Ramos (cell line): ENCODE data around the gene TUBB3.
"Not testable (repeated sequence)": the region's sequence is repeated elsewhere in the genome, so short reads cannot be mapped to it uniquely, and the experiment has no call there.

Experiments
- in situ Hi-C: fragments of 300-500 bp; cut with MboI; formaldehyde crosslinking; loops from one replicate; pipeline ENCODE4 v1.14.3; 2022; ENCODE audit warnings: low sequenced_read_pairs; ENCODE audit not compliant: unreplicated experiment

The TUBB3 gene

GRCh38 chr16:89935620-89936019, 12.5 kb downstream of the TUBB3 start:
- in situ Hi-C loops = not testable (repeated sequence)

DNA sequence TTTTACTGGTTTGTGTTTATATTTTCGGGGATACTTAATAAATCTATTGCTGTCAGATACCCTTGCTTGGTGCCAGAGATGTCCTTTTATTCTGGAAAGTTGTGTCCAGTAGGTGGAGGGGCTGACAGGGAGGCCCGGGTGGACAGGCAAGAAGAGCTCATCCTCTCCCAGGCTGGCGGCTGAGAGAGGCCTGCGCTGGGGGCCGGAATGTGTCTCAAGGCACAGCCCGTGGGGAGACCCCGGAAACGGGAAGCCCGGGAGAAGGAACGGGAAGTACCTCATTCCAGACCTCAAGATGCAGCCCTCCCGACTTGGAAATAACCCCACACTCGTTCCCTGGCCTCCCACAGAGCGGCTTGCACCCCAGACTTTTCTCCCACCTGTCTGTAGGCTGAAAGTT, 12.9 kb downstream of the TUBB3 start:
- in situ Hi-C loops = no loop called here

GRCh38 chr16:89936508-89936907, 13.4 kb downstream of the TUBB3 start:
- in situ Hi-C loops = no loop called here

- in situ Hi-C loops = no loop called here
Measured at GRCh38 chr16:89936981-89937380, 13.8 kb downstream of the TUBB3 start.

DNA sequence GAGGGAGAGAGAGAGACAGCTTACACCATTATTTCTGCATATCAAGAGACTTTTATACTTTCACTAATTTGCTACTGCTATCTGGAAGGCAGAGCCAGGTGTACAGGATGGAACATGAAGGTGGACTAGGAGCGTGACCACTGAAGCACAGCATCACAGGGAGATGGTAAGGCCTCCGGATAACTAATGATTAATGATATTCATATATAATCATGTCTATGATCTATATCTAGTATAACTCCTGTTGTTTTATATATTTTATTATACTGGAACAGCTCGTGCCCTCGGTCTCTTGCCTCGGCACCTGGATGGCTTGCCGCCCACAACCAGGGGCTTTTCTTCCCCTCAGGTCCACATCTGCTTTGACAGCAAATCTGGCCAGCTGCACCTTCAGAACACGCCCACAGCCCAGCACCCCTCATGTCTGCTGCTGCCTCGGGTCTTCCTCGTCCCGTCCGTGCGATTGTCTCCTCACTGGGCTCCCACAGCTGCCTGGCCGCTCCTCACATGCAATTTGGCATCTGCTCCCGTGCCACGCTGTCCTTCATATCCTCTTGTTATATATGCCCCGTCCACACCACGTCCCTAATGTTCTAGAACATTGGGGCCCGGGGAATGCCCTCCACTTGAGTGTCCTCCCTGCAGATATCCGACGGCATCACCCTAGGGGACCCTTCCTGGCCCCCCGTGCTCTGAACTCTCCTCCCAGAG, 15.2 kb downstream of the TUBB3 start:
- in situ Hi-C loops = no loop called here

DNA sequence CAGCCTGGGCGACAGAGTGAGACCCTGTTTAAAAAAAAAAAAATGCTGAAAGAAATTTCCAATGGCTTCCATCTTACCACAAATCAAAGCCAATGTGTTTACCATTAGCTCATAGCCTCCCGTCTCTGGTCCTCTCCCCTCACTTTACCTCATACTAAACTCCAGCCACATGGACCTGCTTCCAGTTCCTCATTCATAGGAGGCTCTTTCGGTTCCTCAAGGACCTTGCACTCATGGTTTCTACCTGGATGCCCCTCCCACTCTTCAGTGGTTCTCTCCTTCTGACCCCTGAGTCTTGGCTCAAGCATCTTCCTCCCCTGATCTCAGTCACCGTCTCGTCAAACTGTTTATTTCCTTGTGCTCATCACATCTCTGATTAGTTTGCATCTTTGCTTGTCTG, 21.6 kb downstream of the TUBB3 start:
- in situ Hi-C loops = no loop called here

- in situ Hi-C loops = no loop called here
Measured at GRCh38 chr16:89945654-89946053, 22.5 kb downstream of the TUBB3 start.

DNA sequence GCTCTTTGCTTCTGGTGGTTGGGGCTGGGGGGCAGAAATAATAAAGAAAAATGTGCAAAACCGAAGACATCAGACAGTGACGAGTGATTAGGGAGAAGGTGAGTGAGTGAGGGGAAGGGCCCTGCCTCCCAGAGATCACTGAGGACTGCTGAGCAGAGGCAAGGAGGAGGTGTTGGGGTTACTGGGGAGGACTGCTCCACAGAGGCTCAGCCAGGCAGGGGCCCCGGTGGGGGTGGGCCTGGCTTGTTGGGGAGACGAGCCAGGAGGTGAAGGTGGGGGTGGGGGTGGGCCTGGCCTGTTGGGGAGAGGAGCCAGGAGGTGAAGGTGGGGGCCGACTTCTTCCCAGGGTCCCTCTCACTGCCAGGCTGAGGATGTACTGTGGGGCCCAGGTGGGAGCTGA, 23.4 kb downstream of the TUBB3 start:
- in situ Hi-C loops = no loop called here

DNA sequence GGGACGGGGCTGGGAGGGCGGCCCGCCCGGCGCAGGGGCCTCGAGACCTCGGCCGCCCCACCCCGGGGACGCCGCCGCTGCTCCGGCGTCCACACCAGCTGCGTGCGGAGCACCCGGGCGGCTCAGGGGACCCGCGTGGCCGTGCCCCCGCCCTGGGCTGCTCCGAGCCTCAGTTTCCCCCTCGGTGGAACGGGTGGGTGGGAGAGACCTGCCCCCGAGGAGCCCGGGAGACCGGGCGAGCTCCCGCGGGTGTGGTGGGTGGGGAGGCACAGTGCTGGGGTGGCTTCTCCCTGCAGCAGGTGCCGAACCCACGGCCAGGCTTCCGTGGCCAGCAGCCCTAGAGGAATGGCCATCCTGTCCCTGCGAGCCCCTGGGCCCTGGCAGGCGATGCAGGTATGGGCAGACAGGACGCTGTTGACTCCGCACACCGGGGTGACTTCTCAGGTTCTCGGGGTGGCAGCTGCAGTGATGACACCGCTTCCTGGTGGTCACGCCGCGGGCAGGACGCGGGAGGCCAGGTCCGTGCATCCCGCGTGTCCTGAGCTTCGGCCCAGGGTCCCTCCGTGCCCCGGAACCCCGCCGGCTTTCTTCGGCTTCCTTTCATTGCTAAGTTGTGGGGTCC, 26.1 kb downstream of the TUBB3 start:
- in situ Hi-C loops = no loop called here

GRCh38 chr16:89949756-89950155, 26.6 kb downstream of the TUBB3 start:
- in situ Hi-C loops = no loop called here

DNA sequence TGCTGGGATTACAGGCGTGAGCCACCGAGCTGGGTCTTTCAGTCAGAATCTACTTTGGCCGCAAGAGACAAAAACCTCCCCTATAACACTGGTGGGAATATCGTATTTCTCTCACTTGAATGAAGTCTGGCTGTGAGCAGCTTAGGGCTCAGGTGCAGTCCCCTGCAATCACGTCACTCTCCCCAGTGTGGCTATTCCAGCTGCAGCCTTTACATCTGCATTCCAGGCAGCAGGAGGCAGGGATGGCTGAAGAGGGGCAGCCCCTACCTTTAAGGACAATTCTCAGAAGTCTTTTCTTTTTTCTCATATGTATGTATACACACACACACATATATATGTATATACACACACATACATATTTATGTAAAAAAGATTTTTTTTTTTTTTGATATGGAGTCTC, 28.4 kb downstream of the TUBB3 start:
- in situ Hi-C loops = no loop called here

DNA sequence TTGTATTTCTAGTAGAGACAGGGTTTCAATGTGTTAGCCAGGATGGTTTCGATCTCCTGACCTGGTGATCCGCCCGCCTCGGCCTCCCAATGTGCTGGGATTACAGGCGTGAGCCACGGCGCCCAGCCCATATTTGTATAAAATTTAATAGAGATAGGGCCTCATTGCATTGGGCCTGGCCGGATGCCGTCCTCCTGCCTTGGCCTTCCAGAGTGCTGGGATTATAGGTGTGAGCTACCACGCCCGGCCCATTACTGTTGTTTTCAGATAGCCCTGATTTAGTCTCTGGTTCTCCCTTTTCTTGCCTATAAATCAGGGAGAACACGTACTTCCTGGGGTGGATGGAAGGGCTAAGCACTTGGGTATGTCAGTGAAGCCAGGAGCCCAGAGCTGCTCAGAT, 28.9 kb downstream of the TUBB3 start:
- in situ Hi-C loops = no loop called here

GRCh38 chr16:89952551-89952950, 29.4 kb downstream of the TUBB3 start:
- in situ Hi-C loops = no loop called here

GRCh38 chr16:89953671-89954406, 30.7 kb downstream of the TUBB3 start:
- in situ Hi-C loops = no loop called here

GRCh38 chr16:89954462-89954861, 31.3 kb downstream of the TUBB3 start:
- in situ Hi-C loops = no loop called here

GRCh38 chr16:89955001-89955685, 32.0 kb downstream of the TUBB3 start:
- in situ Hi-C loops = no loop called here

- in situ Hi-C loops = no loop called here
Measured at GRCh38 chr16:89956505-89957215, 33.5 kb downstream of the TUBB3 start.

DNA sequence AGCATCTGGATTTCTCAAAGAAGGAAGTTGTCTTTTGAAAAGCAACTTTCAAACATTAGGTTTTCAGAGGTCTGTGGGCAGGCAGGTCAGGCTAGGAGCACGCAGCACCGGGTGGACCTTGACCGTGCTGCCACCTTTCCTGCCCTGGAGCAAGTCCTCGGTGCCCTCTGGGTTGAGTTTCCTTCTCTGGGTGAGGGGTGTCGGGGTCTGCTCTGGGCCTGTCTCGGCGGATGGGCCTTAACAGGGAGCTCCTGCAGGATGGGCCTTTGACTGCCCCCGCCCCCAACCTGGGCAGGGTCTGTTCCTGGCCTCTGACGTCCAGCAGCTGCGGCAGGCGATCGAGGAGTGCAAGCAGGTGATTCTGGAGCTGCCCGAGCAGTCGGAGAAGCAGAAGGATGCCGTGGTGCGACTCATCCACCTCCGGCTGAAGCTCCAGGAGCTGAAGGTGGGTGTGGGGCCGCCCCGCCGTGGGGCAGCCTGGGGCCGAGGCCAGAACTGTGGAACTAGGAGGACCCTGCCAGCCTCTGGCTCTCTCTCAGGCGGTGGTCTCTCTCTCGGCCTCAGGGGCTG, 34.2 kb downstream of the TUBB3 start:
- in situ Hi-C loops = no loop called here

- in situ Hi-C loops = no loop called here
Measured at GRCh38 chr16:89958068-89958467, 34.9 kb downstream of the TUBB3 start.

DNA sequence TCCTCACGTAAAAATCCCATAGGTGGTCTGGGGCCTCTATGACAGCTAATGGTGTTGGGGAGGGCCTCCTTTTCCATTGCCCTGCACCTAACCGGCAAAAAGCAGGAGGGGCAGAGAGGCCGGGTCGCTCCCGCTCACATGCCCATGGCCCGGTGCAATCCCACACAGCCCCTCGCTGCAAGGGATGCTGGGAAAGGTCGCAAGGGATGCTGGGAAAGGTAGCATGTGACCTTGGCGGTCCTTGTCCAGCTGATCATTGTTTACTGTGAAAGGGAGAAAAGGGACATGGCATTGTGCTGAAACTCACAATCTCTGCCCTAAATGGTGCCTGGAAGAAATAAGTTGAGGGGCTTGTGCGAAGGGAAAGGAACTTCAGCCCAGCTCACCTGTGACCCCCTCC, 35.5 kb downstream of the TUBB3 start:
- in situ Hi-C loops = no loop called here
